Erythroblast (primary cell): ENCODE results near the gene TMEM82.

Experiments used
- GATA1 ChIP-seq: IDR thresholded peaks from 2 replicates; pipeline ENCODE4 v1.6.1; 2011; ENCODE audit warnings: low read depth, mild to moderate bottlenecking, control low read depth, low read length, moderate library complexity
- POLR2A ChIP-seq: IDR thresholded peaks from 2 replicates; pipeline ENCODE4 v1.6.1; 2011; ENCODE audit warnings: mild to moderate bottlenecking, low read length

DNA sequence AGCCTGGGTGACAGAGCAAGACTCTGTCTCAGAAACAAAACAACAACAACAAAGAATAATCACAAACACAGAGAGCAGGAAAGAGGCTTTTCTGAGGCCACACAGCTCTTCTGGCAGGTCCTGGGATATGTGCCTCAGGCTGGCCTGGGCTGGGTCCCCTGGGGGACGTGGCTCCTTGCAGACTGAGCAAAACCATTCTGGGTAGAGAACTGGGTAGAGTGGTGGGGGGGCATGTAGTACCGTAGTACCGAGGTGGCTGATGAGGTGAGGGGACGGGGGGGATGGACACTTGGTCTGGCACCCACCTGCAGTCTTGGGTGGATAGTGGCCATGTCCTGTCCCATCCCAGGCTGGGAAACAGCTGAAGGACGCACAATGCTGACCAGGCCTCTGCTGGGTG is 6.0 kb downstream of the TMEM82 start:
- TF ChIP-seq POLR2A (no peak), GATA1 (no peak)
